Fibroblast of the aortic adventitia (primary cell): ENCODE data around the gene KCNN2. TPM values are rescaled to one million over a fixed set of nuclear protein-coding genes. Genes with fewer than 3 reads are reported as not detected.

Experiments used
- DNase-seq: peaks from one replicate; pipeline ENCODE4 v3.0.0-alpha.2; 2010; ENCODE audit warnings: low read depth
- H3K4me3 ChIP-seq: 2 replicates; pipeline ENCODE4 v1.5.1; 2011; ENCODE audit warnings: low read depth, mild to moderate bottlenecking, control low read depth, low read length, moderate library complexity
- CTCF ChIP-seq: IDR thresholded peaks from 2 replicates; pipeline ENCODE4 v1.5.1; 2011; ENCODE audit warnings: mild to moderate bottlenecking, low read length, control low read depth, inconsistent platforms; ENCODE audit not compliant: insufficient read depth
- total RNA-seq: library from RNA; depleted of rRNA; stranded (reverse); fragments of >200 nt; gene quantifications from 2 replicates; pipeline ENCODE4 v1.2.3, GENCODE V29; 2012; ENCODE audit warnings: low replicate concordance

Gene KCNN2
- total RNA-seq, 1 donor, result not detected

GRCh38 chr5:114524221-114524620 is 162.4 kb downstream of the KCNN2 start:
- TF ChIP-seq CTCF, result no peak
- DNase-seq, result no peak
- no peak overlapping the region for H3K4me3 ChIP-seq

- H3K4me3 ChIP-seq, result no peak overlapping the region
- DNase-seq, result no peak
- TF ChIP-seq CTCF, result no peak
These were observed 182.7 kb downstream of the KCNN2 start for GRCh38 chr5:114544561-114544960.
